ENCODE measurements around the gene CAMK2N1. TPM values are rescaled to one million over a fixed set of nuclear protein-coding genes. Genes with fewer than 3 reads are reported as not detected.
"Not testable (repeated sequence)": the region's sequence is repeated elsewhere in the genome, so short reads cannot be mapped to it uniquely, and the experiment has no call there.

The CAMK2N1 gene
- total RNA-seq, 2 experiments from 2014 or later: 0.29 to 0.44 TPM

DNA sequence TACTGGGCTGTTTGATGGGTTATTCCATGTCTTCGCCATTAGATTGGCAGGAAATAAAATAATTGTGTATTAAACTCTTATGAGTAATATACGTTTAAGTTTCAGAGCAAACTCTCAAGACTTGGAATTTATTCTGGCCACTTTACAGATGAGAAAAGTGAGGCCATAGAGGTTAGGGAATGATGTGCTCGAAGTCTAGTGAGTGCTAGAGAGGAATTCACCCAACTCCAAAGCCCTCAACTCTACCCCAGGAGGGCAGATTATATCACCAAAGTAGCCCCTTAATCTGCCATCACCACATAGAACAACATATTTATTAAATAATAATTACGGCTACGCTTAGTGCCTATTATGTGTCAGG lies 22.4 kb upstream of the CAMK2N1 start:
- Mint-ChIP-seq H3K36me3 (ENCODE audit: low read depth) (peaks cover 3% of the 10 kb centered on the region), H3K4me1 (ENCODE audit: low read depth) (peaks cover 24% of the 10 kb centered on the region), H3K27ac (peak overlapping the region; percentile 95), H3K9me3 (ENCODE audit: insufficient read depth) (no peaks in the 10 kb centered on the region), H3K4me3 (peak overlapping the region; percentile 93), H3K27me3 (ENCODE audit: low read depth) (peaks cover 3% of the 10 kb centered on the region)
- CTCF ChIA-PET: interaction anchor here (1.3 to 3.6 kb wide), 4 partner anchors 9 to 125 kb away, joined by 3 to 14 read pairs (median 8); partner anchors contain the start of gene PINK1
- POLR2A ChIA-PET: interaction anchor here (1.0 to 1.9 kb wide), 2 partner anchors 8 to 14 kb away, joined by 4 to 8 read pairs; no protein-coding TSS in a partner anchor
- no peak for ATAC-seq
- DNase-seq: no peak

- ChIA-PET POLR2A (interaction anchor here (0.8 to 1.9 kb wide), 3 partner anchors 8 to 18 kb away, joined by 3 to 8 read pairs (median 4); no protein-coding TSS in a partner anchor), CTCF (interaction anchor here (1.3 to 3.6 kb wide), 4 partner anchors 9 to 126 kb away, joined by 3 to 14 read pairs (median 8); partner anchors contain the start of gene PINK1)
- peaks cover 3% of the 10 kb centered on the region for H3K27me3 Mint-ChIP-seq (ENCODE audit: low read depth)
- peaks cover 5% of the 10 kb centered on the region for H3K36me3 Mint-ChIP-seq (ENCODE audit: low read depth)
- peak within 1 kb of the TSS; percentile 95 for H3K27ac Mint-ChIP-seq
- H3K4me1 Mint-ChIP-seq (ENCODE audit: low read depth): peaks cover 24% of the 10 kb centered on the region
- no peaks in the 10 kb centered on the region for H3K9me3 Mint-ChIP-seq (ENCODE audit: insufficient read depth)
- DNase-seq: peak; percentile 96
- ATAC-seq: peak; percentile 90
- peak within 1 kb of the TSS; percentile 93 for H3K4me3 Mint-ChIP-seq
These were observed 21.8 kb upstream of the CAMK2N1 start, which contains the start of gene MUL1 for GRCh38 chr1:20507564-20508410. Gene MUL1, minus strand, starts transcription at chr1:20508151. Its CDS starts 127 bp downstream, at chr1:20508024.

DNA sequence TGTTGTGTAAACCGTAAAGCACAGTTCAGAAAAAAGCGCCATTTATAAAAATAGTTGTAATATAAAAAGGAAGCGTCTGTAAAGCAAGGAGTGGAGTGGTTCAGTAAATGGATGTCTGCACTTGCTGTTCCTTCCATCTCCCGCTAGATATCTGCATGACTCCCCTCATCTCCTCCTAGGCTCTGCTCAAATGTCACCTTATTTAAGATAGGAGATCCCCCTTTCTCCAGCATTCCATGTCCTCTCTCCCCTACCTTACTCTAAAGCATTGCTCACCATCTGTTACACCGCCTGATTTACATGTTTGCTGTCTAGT lies 21.2 kb upstream of the CAMK2N1 start:
- H3K27me3 Mint-ChIP-seq (ENCODE audit: low read depth): peaks cover 3% of the 10 kb centered on the region
- ChIA-PET POLR2A (interaction anchor here (0.8 to 1.9 kb wide), 2 partner anchors 12 to 18 kb away, joined by 3 to 8 read pairs; no protein-coding TSS in a partner anchor), CTCF (interaction anchor here (1.3 to 3.6 kb wide), 2 partner anchors 9 to 126 kb away, joined by 4 to 14 read pairs; partner anchors contain the start of gene PINK1)
- no peak for DNase-seq
- peaks cover 5% of the 10 kb centered on the region for H3K36me3 Mint-ChIP-seq (ENCODE audit: low read depth)
- peaks cover 24% of the 10 kb centered on the region for H3K4me1 Mint-ChIP-seq (ENCODE audit: low read depth)
- peak overlapping the region; percentile 93 for H3K4me3 Mint-ChIP-seq
- peak overlapping the region; percentile 95 for H3K27ac Mint-ChIP-seq
- ATAC-seq: peak; percentile 28
- H3K9me3 Mint-ChIP-seq (ENCODE audit: insufficient read depth): no peaks in the 10 kb centered on the region

DNA sequence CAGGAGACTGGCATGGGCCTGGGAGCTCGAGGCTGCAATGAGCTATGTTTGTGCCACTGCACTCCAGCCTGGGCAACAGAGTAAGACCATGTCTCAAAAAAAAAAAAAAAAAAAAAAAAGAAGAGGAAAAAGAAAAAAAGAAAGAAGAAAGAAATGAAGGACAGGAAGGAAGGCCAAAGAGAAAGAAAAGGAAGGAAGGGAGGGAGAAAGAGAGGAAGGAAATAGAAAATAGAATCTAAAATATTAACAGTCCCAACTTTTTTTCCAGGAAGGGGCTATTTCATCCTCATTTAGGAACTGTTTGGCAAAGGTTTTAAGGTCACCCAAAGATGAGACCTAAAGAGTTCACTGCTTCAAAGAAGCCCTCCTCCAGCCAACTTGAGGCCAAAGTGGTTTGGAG lies 19.5 kb upstream of the CAMK2N1 start:
- ChIA-PET CTCF (interaction anchor here (4.2 kb wide), 1 partner anchor 11 kb away, joined by 19 read pairs; no protein-coding TSS in a partner anchor), POLR2A (interaction anchor here (1.5 kb wide), 1 partner anchor 1277 kb away, joined by 4 read pairs; the partner anchor contains the start of gene USP48)
- no peak for ATAC-seq
- Mint-ChIP-seq H3K27me3 (ENCODE audit: low read depth) (no peaks in the 10 kb centered on the region), H3K36me3 (ENCODE audit: low read depth) (peaks cover 12% of the 10 kb centered on the region), H3K27ac (no peak overlapping the region), H3K9me3 (ENCODE audit: insufficient read depth) (no peaks in the 10 kb centered on the region), H3K4me3 (no peak overlapping the region), H3K4me1 (ENCODE audit: low read depth) (peaks cover 21% of the 10 kb centered on the region)
- no peak for DNase-seq

DNA sequence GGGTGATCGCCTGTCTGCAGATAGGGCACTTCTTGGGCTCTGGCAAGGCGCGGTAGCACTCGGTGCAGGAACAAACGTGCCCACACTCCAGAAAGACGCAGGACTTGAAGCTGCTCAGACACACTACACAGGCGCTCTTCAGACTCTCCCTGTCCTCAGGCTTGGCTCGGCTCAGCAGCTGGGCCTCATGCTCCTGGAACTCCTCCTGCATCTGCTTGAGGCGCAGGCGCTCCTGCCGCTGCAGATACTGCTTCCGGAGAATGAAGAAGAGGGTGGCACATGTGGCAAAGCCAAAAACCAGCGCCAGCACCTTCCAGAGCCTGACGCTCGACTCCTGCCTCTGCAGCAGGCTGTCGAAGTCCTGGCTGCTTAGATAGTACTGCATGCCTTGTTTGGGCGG lies 14.7 kb upstream of the CAMK2N1 start:
- no peak overlapping the region for H3K27ac Mint-ChIP-seq
- DNase-seq (no peak), ATAC-seq (no peak)
- POLR2A ChIA-PET: interaction anchor here (0.8 kb wide), 1 partner anchor 8 kb away, joined by 4 read pairs; no protein-coding TSS in a partner anchor
- H3K36me3 Mint-ChIP-seq (ENCODE audit: low read depth): peaks cover 30% of the 10 kb centered on the region
- CTCF ChIA-PET: no interaction called here
- H3K9me3 Mint-ChIP-seq (ENCODE audit: insufficient read depth): no peaks in the 10 kb centered on the region
- no peaks in the 10 kb centered on the region for H3K27me3 Mint-ChIP-seq (ENCODE audit: low read depth)
- no peak overlapping the region for H3K4me3 Mint-ChIP-seq
- peaks cover 4% of the 10 kb centered on the region for H3K4me1 Mint-ChIP-seq (ENCODE audit: low read depth)

- no peak for ATAC-seq
- peaks cover 27% of the 10 kb centered on the region for H3K36me3 Mint-ChIP-seq (ENCODE audit: low read depth)
- no peaks in the 10 kb centered on the region for H3K9me3 Mint-ChIP-seq (ENCODE audit: insufficient read depth)
- no peak overlapping the region for H3K27ac Mint-ChIP-seq
- peaks cover under 1% of the 10 kb centered on the region for H3K4me1 Mint-ChIP-seq (ENCODE audit: low read depth)
- ChIA-PET CTCF (interaction anchor here (0.9 kb wide), 1 partner anchor 287 kb away, joined by 4 read pairs; no protein-coding TSS in a partner anchor), POLR2A (interaction anchor here (0.8 kb wide), 1 partner anchor 9 kb away, joined by 4 read pairs; no protein-coding TSS in a partner anchor)
- no peaks in the 10 kb centered on the region for H3K27me3 Mint-ChIP-seq (ENCODE audit: low read depth)
- DNase-seq: no peak
- no peak overlapping the region for H3K4me3 Mint-ChIP-seq
These were observed 13.7 kb upstream of the CAMK2N1 start for GRCh38 chr1:20499718-20500117.

DNA sequence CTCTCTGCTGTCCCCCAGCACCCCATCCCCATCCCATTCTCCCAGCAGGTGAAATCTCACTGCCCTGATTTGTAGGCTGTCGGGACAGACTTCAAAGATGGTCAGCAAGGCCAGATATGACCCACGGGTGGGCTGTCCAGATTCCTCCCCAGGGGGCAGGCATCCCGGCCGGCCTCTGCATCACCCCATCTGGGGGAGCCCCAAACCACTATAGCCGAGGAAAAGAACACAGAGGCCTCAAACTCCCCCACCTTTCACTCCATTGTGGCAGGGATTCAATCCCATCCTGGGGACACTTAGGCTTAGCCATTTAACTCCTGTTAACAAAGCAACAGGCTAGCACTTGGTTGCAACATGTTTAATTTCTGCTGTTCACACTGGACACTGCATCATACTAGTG lies 13.1 kb upstream of the CAMK2N1 start:
- ChIA-PET CTCF (interaction anchor here (0.9 to 1.4 kb wide), 2 partner anchors 9 to 286 kb away, joined by 4 read pairs; partner anchors contain the start of gene MUL1), POLR2A (no interaction called here)
- no peaks in the 10 kb centered on the region for H3K27me3 Mint-ChIP-seq (ENCODE audit: low read depth)
- no peak overlapping the region for H3K4me3 Mint-ChIP-seq
- no peaks in the 10 kb centered on the region for H3K4me1 Mint-ChIP-seq (ENCODE audit: low read depth)
- no peaks in the 10 kb centered on the region for H3K9me3 Mint-ChIP-seq (ENCODE audit: insufficient read depth)
- no peak for ATAC-seq
- DNase-seq: no peak
- H3K27ac Mint-ChIP-seq: no peak overlapping the region
- H3K36me3 Mint-ChIP-seq (ENCODE audit: low read depth): peaks cover 27% of the 10 kb centered on the region

DNA sequence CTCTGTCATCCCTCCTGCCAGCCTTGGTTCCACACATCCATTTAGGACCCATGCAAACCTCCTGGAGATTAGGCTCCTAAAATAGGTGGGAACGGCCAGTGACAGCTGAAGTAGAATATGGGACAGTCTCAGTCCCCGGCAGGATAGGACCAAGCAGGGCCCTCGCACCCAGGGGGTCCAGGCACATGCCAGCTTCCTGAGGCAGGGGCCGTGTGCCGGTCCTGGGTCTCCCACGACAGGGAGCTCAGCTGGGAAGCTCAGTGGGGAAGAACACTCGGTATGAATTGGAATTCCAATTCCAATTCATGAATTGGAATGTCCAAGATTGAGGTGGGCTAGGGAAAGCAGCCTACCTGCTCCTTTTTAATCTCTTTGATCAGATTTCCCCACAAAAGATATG lies 12.1 kb upstream of the CAMK2N1 start:
- no peaks in the 10 kb centered on the region for H3K4me1 Mint-ChIP-seq (ENCODE audit: low read depth)
- DNase-seq (no peak), ATAC-seq (no peak)
- no peak overlapping the region for H3K4me3 Mint-ChIP-seq
- no peak overlapping the region for H3K27ac Mint-ChIP-seq
- peaks cover 1% of the 10 kb centered on the region for H3K27me3 Mint-ChIP-seq (ENCODE audit: low read depth)
- peaks cover 27% of the 10 kb centered on the region for H3K36me3 Mint-ChIP-seq (ENCODE audit: low read depth)
- ChIA-PET CTCF (interaction anchor here (1.4 kb wide), 1 partner anchor 10 kb away, joined by 4 read pairs; the partner anchor contains the start of gene MUL1), POLR2A (no interaction called here)
- H3K9me3 Mint-ChIP-seq (ENCODE audit: insufficient read depth): no peaks in the 10 kb centered on the region

- POLR2A ChIA-PET: no interaction called here
- CTCF ChIA-PET: no interaction called here
- ATAC-seq (no peak), DNase-seq (no peak)
- peaks cover 25% of the 10 kb centered on the region for H3K36me3 Mint-ChIP-seq (ENCODE audit: low read depth)
- H3K4me1 Mint-ChIP-seq (ENCODE audit: low read depth): no peaks in the 10 kb centered on the region
- H3K4me3 Mint-ChIP-seq: no peak overlapping the region
- no peaks in the 10 kb centered on the region for H3K9me3 Mint-ChIP-seq (ENCODE audit: insufficient read depth)
- H3K27me3 Mint-ChIP-seq (ENCODE audit: low read depth): peaks cover 4% of the 10 kb centered on the region
- no peak overlapping the region for H3K27ac Mint-ChIP-seq
These were observed 11.5 kb upstream of the CAMK2N1 start for GRCh38 chr1:20497506-20497905.

GRCh38 chr1:20496725-20497383 lies 10.8 kb upstream of the CAMK2N1 start:
- CTCF ChIA-PET: interaction anchor here (6.8 kb wide), 1 partner anchor 283 kb away, joined by 61 read pairs; no protein-coding TSS in a partner anchor
- H3K4me3 Mint-ChIP-seq; DNase-seq; H3K27ac Mint-ChIP-seq; H3K9me3 Mint-ChIP-seq (ENCODE audit: insufficient read depth); ATAC-seq; H3K27me3 Mint-ChIP-seq (ENCODE audit: low read depth); POLR2A ChIA-PET; H3K4me1 Mint-ChIP-seq (ENCODE audit: low read depth): not testable (repeated sequence)
- peaks cover 25% of the 10 kb centered on the region for H3K36me3 Mint-ChIP-seq (ENCODE audit: low read depth)

DNA sequence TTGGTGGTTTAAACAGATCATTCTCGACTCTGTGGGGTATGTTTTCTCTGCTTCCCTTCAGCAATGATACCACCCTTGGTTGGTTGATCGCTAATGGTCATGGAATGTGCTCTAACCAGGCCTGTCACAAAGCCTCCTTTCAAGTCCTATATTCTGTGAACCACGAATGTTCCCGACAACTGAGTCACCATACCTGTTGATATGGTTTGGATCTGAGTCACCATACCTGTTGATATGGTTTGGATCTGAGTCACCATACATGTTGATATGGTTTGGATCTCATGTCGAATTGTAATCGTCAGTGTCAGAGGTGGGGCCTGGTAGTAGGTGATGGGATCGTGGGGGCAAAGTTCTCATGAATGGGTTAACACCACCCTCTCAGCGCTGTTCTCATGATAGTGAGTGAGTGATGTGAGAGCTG lies 10.2 kb upstream of the CAMK2N1 start:
- peaks cover 4% of the 10 kb centered on the region for H3K27me3 Mint-ChIP-seq (ENCODE audit: low read depth)
- no peak for ATAC-seq
- no peak overlapping the region for H3K4me3 Mint-ChIP-seq
- CTCF ChIA-PET: interaction anchor here (6.8 kb wide), 1 partner anchor 283 kb away, joined by 61 read pairs; no protein-coding TSS in a partner anchor
- no peak for DNase-seq
- H3K9me3 Mint-ChIP-seq (ENCODE audit: insufficient read depth): no peaks in the 10 kb centered on the region
- no peak overlapping the region for H3K27ac Mint-ChIP-seq
- H3K4me1 Mint-ChIP-seq (ENCODE audit: low read depth): no peaks in the 10 kb centered on the region
- peaks cover 22% of the 10 kb centered on the region for H3K36me3 Mint-ChIP-seq (ENCODE audit: low read depth)
- POLR2A ChIA-PET: no interaction called here
